ENCODE measurements around the gene KIRREL1.

DNA sequence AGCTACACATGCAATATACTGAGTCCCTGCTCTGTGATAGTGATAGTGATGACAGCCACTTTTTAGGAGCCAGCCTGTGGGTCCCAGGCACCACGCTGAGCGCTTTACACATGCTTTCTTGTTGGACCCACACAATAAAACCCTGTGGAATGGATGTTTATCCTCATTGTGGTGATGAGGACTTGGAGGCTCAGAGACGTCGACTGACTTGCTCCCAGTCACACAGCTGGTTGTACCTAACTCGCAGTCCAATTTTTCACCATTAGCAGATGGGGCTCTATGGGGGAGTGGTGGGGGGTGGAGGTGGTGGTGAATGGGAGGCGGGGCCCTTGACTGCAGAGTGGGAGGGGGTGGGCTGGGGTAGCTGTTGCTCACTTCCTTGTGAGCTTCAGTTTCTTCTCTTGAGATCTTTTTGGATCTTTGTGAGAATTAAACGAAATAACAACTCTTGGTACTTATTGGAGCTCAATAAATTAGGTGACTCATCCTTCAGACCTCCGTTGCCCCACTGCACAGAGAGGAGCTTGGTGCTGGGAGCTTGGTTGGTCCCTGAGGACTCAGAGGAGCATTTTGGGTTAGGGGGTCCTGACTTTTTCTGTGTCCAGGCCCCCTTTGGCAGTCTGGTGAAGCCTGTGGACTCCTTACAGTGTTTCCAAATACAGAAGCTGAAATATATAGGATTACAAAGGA, 125.4 kb downstream of the KIRREL1 start:
- TF ChIP-seq POLR2AphosphoS5 (IDR thresholded peaks at IDR 0.05; ENCODE audit: low read depth, low read length) = no peak
- TF ChIP-seq POLR2A (IDR thresholded peaks at IDR 0.05; ENCODE audit: low read depth, low read length) = no peak
- no peak for TF ChIP-seq SPI1 (IDR thresholded peaks at IDR 0.05; ENCODE audit: low read depth, low read length)
- no peak for TF ChIP-seq PAX5 (IDR thresholded peaks at IDR 0.05; ENCODE audit: insufficient read depth, low read length, severe bottlenecking)
